CD4-positive, alpha-beta T cell (primary cell): Measurements from ENCODE around the gene KRI1. TPM values are rescaled to one million over a fixed set of nuclear protein-coding genes. Genes with fewer than 3 reads are reported as not detected.

Experiments
- ATAC-seq: fragments of 200-7000 bp; cut with Tn5 transposase; one replicate; pipeline ENCODE4 v1.10.0; 2022; ENCODE audit warnings: mild to moderate bottlenecking; ENCODE audit not compliant: poor library complexity
- CTCF ChIA-PET: fragments of 350-600 bp; sonication (Branson Sonifier 250); formaldehyde crosslinking; loops from one replicate; lab custom pipeline; 2021; ENCODE audit warnings: antibody characterized with exemption, inconsistent platforms; lab: Charles Lee
- POLR2A ChIA-PET: fragments of 350-600 bp; sonication (Branson Sonifier 250); formaldehyde crosslinking; loops from one replicate; lab custom pipeline; 2021; ENCODE audit warnings: antibody characterized with exemption, inconsistent platforms; lab: Charles Lee
- DNase-seq, 14 experiments: peaks; one replicate each; pipeline ENCODE4 v3.0.0-alpha.2; 2013 to 2020; ENCODE audit warnings: mixed read lengths in 2 of 14
- H3K27ac ChIP-seq, 2 donors: one replicate each; pipeline versions ENCODE4 v1.5.1 to v1.7.0; 2013; ENCODE audit warnings: low read length in 2 of 2, low read depth in 1 of 2, mild to moderate bottlenecking in 1 of 2
- H3K27me3 ChIP-seq, 2 experiments: 1 replicate in 1 of 2; 2 replicates in 1 of 2; pipeline versions ENCODE4 v1.6.1 to v1.7.0; 2013; ENCODE audit warnings: low read length in 2 of 2, control low read depth in 1 of 2, mild to moderate bottlenecking in 1 of 2, moderate library complexity in 1 of 2; ENCODE audit not compliant: insufficient read depth in 2 of 2, control insufficient read depth in 1 of 2
- H3K36me3 ChIP-seq: one replicate; pipeline ENCODE4 v1.6.1; 2013; ENCODE audit warnings: low read length, control low read depth; ENCODE audit not compliant: insufficient read depth
- H3K4me1 ChIP-seq: one replicate; pipeline ENCODE4 v1.6.1; 2013; ENCODE audit warnings: low read length, control low read depth; ENCODE audit not compliant: insufficient read depth
- H3K4me3 ChIP-seq: one replicate; pipeline ENCODE4 v1.5.1; 2013; ENCODE audit warnings: mild to moderate bottlenecking, low read length, moderate library complexity
- H3K9me3 ChIP-seq, 2 experiments: 1 replicate in 1 of 2; 2 replicates in 1 of 2; pipeline versions ENCODE4 v1.6.1 to v1.7.0; 2013; ENCODE audit warnings: low read length in 2 of 2, mild to moderate bottlenecking in 2 of 2, control low read depth in 1 of 2, moderate library complexity in 1 of 2; ENCODE audit not compliant: control insufficient read depth in 1 of 2, insufficient read depth in 1 of 2
- H3K27ac Mint-ChIP-seq: one replicate; pipeline ENCODE4 v1.8.0; 2020; ENCODE audit warnings: mixed read lengths
- H3K27me3 Mint-ChIP-seq: one replicate; pipeline ENCODE4 v1.8.0; 2021; ENCODE audit warnings: mixed read lengths
- H3K36me3 Mint-ChIP-seq: one replicate; pipeline ENCODE4 v1.8.0; 2021; ENCODE audit warnings: low read depth, mixed read lengths
- H3K4me1 Mint-ChIP-seq: one replicate; pipeline ENCODE4 v1.8.0; 2021; ENCODE audit warnings: low read depth, mixed read lengths
- H3K4me3 Mint-ChIP-seq: one replicate; pipeline ENCODE4 v1.8.0; 2020; ENCODE audit warnings: mild to moderate bottlenecking, mixed read lengths
- H3K9me3 Mint-ChIP-seq: one replicate; pipeline ENCODE4 v1.8.0; 2020; ENCODE audit warnings: mixed read lengths
- CTCF ChIP-seq: fragments of 200-600 bp; IDR thresholded peaks from one replicate; pipeline ENCODE4 v1.8.0; 2022; ENCODE audit warnings: antibody characterized with exemption, mild to moderate bottlenecking
- intact Hi-C, 2 experiments: fragments of 100-400 bp; cut with DNase I in 1 of 2; cut with micrococcal nuclease in 1 of 2; formaldehyde crosslinking; loops; one replicate each; pipeline versions ENCODE4 v1.15.1 to v1.9.0; 2023 to 2025; cut with DNase I, micrococcal nuclease
- total RNA-seq, 174 experiments: library from RNA in 2 of 174; stranded (reverse) in 2 of 174; gene quantifications; one replicate each; pipeline ENCODE4 v1.2.3 and lab custom pipeline; 2021 to 2026

The KRI1 gene
- total RNA-seq, 2 experiments from 2014 or later = 36.8 to 39.6 TPM

GRCh38 chr19:10604460-10604980 is 38.7 kb upstream of the KRI1 start:
- DNase-seq (peak in 6 of 14 experiments; percentile 14 to 42 (median 32)), ATAC-seq (no peak)
- peaks cover 45% of the 10 kb centered on the region for H3K4me1 ChIP-seq
- no peaks in the 10 kb centered on the region for H3K36me3 ChIP-seq
- Mint-ChIP-seq H3K9me3 (no peaks in the 10 kb centered on the region), H3K4me3 (peak overlapping the region; percentile 100), H3K27ac (peak overlapping the region; percentile 95), H3K4me1 (peaks cover 31% of the 10 kb centered on the region), H3K27me3 (no peaks in the 10 kb centered on the region), H3K36me3 (peaks cover 13% of the 10 kb centered on the region)
- H3K4me3 ChIP-seq = peak overlapping the region; percentile 96
- no peaks in the 10 kb centered on the region for H3K27me3 ChIP-seq
- H3K27ac ChIP-seq = peak overlapping the region; percentile 99 to 100
- no peak for TF ChIP-seq CTCF
- ChIA-PET POLR2A (interaction anchor here (0.7 to 5.0 kb wide), 13 partner anchors 9 to 271 kb away, joined by 3 to 82 read pairs (median 15); partner anchors contain the start of genes CDKN2D, DNM2, ILF3 and KRI1), CTCF (interaction anchor here (1.3 to 5.4 kb wide), 4 partner anchors 18 to 48 kb away, joined by 4 to 27 read pairs (median 14); no protein-coding TSS in a partner anchor)
- no peaks in the 10 kb centered on the region for H3K9me3 ChIP-seq
- intact Hi-C loops = loop anchor here (2.0 to 5.0 kb wide), 4 partner anchors 24 to 48 kb away; partner anchors contain the start of gene ILF3 (in 1 of the 2)

GRCh38 chr19:10603873-10604459 is 38.2 kb upstream of the KRI1 start:
- ChIA-PET CTCF (interaction anchor here (1.3 to 5.4 kb wide), 4 partner anchors 18 to 49 kb away, joined by 4 to 27 read pairs (median 14); no protein-coding TSS in a partner anchor), POLR2A (interaction anchor here (0.6 to 5.0 kb wide), 25 partner anchors 9 to 271 kb away, joined by 3 to 82 read pairs (median 5); partner anchors contain the start of genes CDKN2D, DNM2, ILF3 and KRI1)
- Mint-ChIP-seq H3K27me3 (no peaks in the 10 kb centered on the region), H3K27ac (peak overlapping the region; percentile 95), H3K36me3 (peaks cover 13% of the 10 kb centered on the region), H3K4me3 (peak overlapping the region; percentile 100), H3K4me1 (peaks cover 31% of the 10 kb centered on the region), H3K9me3 (no peaks in the 10 kb centered on the region)
- Histone ChIP-seq H3K36me3 (no peaks in the 10 kb centered on the region), H3K4me3 (peak overlapping the region; percentile 96), H3K4me1 (peaks cover 44% of the 10 kb centered on the region), H3K9me3 (no peaks in the 10 kb centered on the region), H3K27ac (peak overlapping the region; percentile 99 to 100), H3K27me3 (no peaks in the 10 kb centered on the region)
- DNase-seq (peak in 12 of 14 experiments; percentile 15 to 73 (median 35)), ATAC-seq (peak; percentile 27)
- no peak for TF ChIP-seq CTCF
- intact Hi-C loops = loop anchor here (1.0 to 5.0 kb wide), 5 partner anchors 23 to 48 kb away; partner anchors contain the start of gene ILF3 (in 1 of the 2)

GRCh38 chr19:10603084-10603872 is 37.5 kb upstream of the KRI1 start:
- peak; percentile 65 to 94 (median 81) for DNase-seq
- Mint-ChIP-seq H3K36me3 (peaks cover 13% of the 10 kb centered on the region), H3K27ac (peak overlapping the region; percentile 95), H3K4me1 (peaks cover 31% of the 10 kb centered on the region), H3K9me3 (no peaks in the 10 kb centered on the region), H3K27me3 (no peaks in the 10 kb centered on the region), H3K4me3 (peak overlapping the region; percentile 100)
- Histone ChIP-seq H3K9me3 (no peaks in the 10 kb centered on the region), H3K27ac (peak overlapping the region; percentile 99 to 100), H3K36me3 (no peaks in the 10 kb centered on the region), H3K27me3 (no peaks in the 10 kb centered on the region), H3K4me3 (peak overlapping the region; percentile 96), H3K4me1 (peaks cover 44% of the 10 kb centered on the region)
- intact Hi-C loops = loop anchor here (1.0 to 5.0 kb wide), 3 partner anchors 22 to 49 kb away; partner anchors contain the start of gene ILF3 (in 1 of the 2)
- POLR2A ChIA-PET = interaction anchor here (0.6 to 5.0 kb wide), 26 partner anchors 9 to 270 kb away, joined by 3 to 82 read pairs (median 5); partner anchors contain the start of genes CDKN2D, DNM2, ILF3 and KRI1
- peak; percentile 58 for ATAC-seq
- no peak for TF ChIP-seq CTCF
- CTCF ChIA-PET = interaction anchor here (1.3 to 5.4 kb wide), 4 partner anchors 19 to 50 kb away, joined by 4 to 27 read pairs (median 14); no protein-coding TSS in a partner anchor
